B cell (primary cell): ENCODE measurements around the gene ZDHHC14. TPM values are rescaled to one million over a fixed set of nuclear protein-coding genes. Genes with fewer than 3 reads are reported as not detected.

Experiments used
- ATAC-seq: fragments of 200-7000 bp; cut with Tn5 transposase; one replicate; pipeline ENCODE4 v1.10.0; 2021; ENCODE audit warnings: low read depth, mild to moderate bottlenecking, moderate number of reproducible peaks, moderate library complexity
- CTCF ChIA-PET: fragments of 350-600 bp; sonication (Branson Sonifier 250); formaldehyde crosslinking; loops from one replicate; lab custom pipeline; 2021; ENCODE audit warnings: antibody characterized with exemption, inconsistent platforms; lab: Charles Lee
- POLR2A ChIA-PET: fragments of 350-600 bp; sonication (Branson Sonifier 250); formaldehyde crosslinking; loops from one replicate; lab custom pipeline; 2021; ENCODE audit warnings: antibody characterized with exemption; lab: Charles Lee
- DNase-seq: peaks from one replicate; pipeline ENCODE4 v3.0.0; 2013
- H2AFZ ChIP-seq: 2 replicates; pipeline ENCODE4 v1.6.1; 2012; ENCODE audit warnings: mild to moderate bottlenecking, low read depth, low read length; ENCODE audit not compliant: insufficient read depth, poor library complexity, severe bottlenecking
- H3K27ac ChIP-seq, 2 donors: 1 replicate in 1 of 2; 2 replicates in 1 of 2; pipeline ENCODE4 v1.5.1; 2012 to 2013; ENCODE audit warnings: low read length in 2 of 2, mild to moderate bottlenecking in 2 of 2, moderate library complexity in 1 of 2
- H3K27me3 ChIP-seq, 4 experiments: fragments of 200-600 bp in 1 of 4; sonication (generic) in 1 of 4; replicated peaks in 1 of 4; 1 replicate in 2 of 4; 2 replicates in 2 of 4; pipeline versions ENCODE4 v1.6.1 to v1.7.0; 2013 to 2016; ENCODE audit warnings: low read length in 3 of 4, mild to moderate bottlenecking in 2 of 4, mixed read lengths in 1 of 4, moderate library complexity in 1 of 4; ENCODE audit not compliant: insufficient read depth in 4 of 4, control insufficient read depth in 3 of 4; ENCODE audit errors: control extremely low read depth in 1 of 4
- H3K36me3 ChIP-seq, 2 experiments: replicated peaks in 1 of 2; 1 replicate in 1 of 2; 2 replicates in 1 of 2; pipeline versions ENCODE4 v1.6.1 to v1.7.1; 2013; ENCODE audit warnings: low read length in 1 of 2; ENCODE audit not compliant: insufficient read depth in 2 of 2, control insufficient read depth in 1 of 2; ENCODE audit errors: control extremely low read depth in 1 of 2, extremely low read depth in 1 of 2
- H3K4me1 ChIP-seq, 2 donors: fragments of 200-600 bp in 1 of 2; sonication (generic) in 1 of 2; 1 replicate in 1 of 2; 2 replicates in 1 of 2; pipeline versions ENCODE4 v1.5.1 to v1.6.1; 2013 to 2017; ENCODE audit warnings: low read length in 2 of 2; ENCODE audit not compliant: control insufficient read depth in 2 of 2, insufficient read depth in 2 of 2
- H3K4me2 ChIP-seq: replicated peaks from 2 replicates; pipeline ENCODE3; 2012; ENCODE audit warnings: mild to moderate bottlenecking, low read depth, low read length; ENCODE audit not compliant: poor library complexity, severe bottlenecking
- H3K4me3 ChIP-seq, 5 experiments: fragments of 200-600 bp in 1 of 5; sonication (generic) in 1 of 5; 1 replicate in 3 of 5; 2 replicates in 2 of 5; pipeline versions ENCODE4 v1.5.1 to v1.7.0; 2011 to 2016; ENCODE audit warnings: low read length in 4 of 5, mild to moderate bottlenecking in 4 of 5, low read depth in 2 of 5, control low read depth in 1 of 5, moderate library complexity in 1 of 5; ENCODE audit not compliant: insufficient read depth in 1 of 5; ENCODE audit errors: control extremely low read depth in 1 of 5, extremely low read depth in 1 of 5
- H3K79me2 ChIP-seq: fragments of 200-600 bp; sonication (generic); one replicate; pipeline ENCODE4 v1.6.0; 2016; ENCODE audit warnings: low read length; ENCODE audit not compliant: control insufficient read depth, insufficient read depth
- H3K9ac ChIP-seq: fragments of 200-600 bp; sonication (generic); 2 replicates; pipeline ENCODE4 v1.6.1; 2017; ENCODE audit warnings: mild to moderate bottlenecking, low read length, moderate library complexity
- H3K9me3 ChIP-seq, 3 donors: one replicate each; pipeline versions ENCODE4 v1.6.1 to v1.7.1; 2013; ENCODE audit warnings: low read length in 2 of 3; ENCODE audit not compliant: control insufficient read depth in 2 of 3, insufficient read depth in 1 of 3; ENCODE audit errors: control extremely low read depth in 1 of 3
- H4K20me1 ChIP-seq: 2 replicates; pipeline ENCODE4 v1.6.0; 2012; ENCODE audit warnings: mild to moderate bottlenecking, low read length; ENCODE audit not compliant: insufficient read depth, control insufficient read depth, poor library complexity, severe bottlenecking
- H3K27ac Mint-ChIP-seq: one replicate; pipeline ENCODE4 v1.8.0; 2021; ENCODE audit warnings: mixed read lengths
- H3K27me3 Mint-ChIP-seq: one replicate; pipeline ENCODE4 v1.8.0; 2021; ENCODE audit warnings: mixed read lengths
- H3K4me1 Mint-ChIP-seq: one replicate; pipeline ENCODE4 v1.8.0; 2021; ENCODE audit warnings: mixed read lengths
- H3K4me3 Mint-ChIP-seq: one replicate; pipeline ENCODE4 v1.8.0; 2021; ENCODE audit warnings: mixed read lengths
- H3K9me3 Mint-ChIP-seq: one replicate; pipeline ENCODE4 v1.8.0; 2022; ENCODE audit warnings: mixed read lengths; ENCODE audit not compliant: insufficient read depth
- EZH2 ChIP-seq: IDR thresholded peaks from 2 replicates; pipeline ENCODE4 v1.6.1; 2012; ENCODE audit warnings: borderline replicate concordance, low read depth, mild to moderate bottlenecking, moderate library complexity, low read length; ENCODE audit not compliant: insufficient read depth, poor library complexity, severe bottlenecking
- WGBS: methylation state at CpG from one replicate; pipeline ENCODE4 v1.1.5; 2013; ENCODE audit warnings: missing lambda C conversion rate; ENCODE audit not compliant: insufficient coverage; 5-methylcytosine and 5-hydroxymethylcytosine counted together
- intact Hi-C: fragments of 100-400 bp; cut with micrococcal nuclease; formaldehyde crosslinking; loops from one replicate; pipeline ENCODE4 v1.10.0; 2022
- polyA plus RNA-seq: library from polyadenylated mRNA; depleted of rRNA; stranded (reverse); fragments of >200 nt; gene quantifications from 2 replicates; pipeline ENCODE4 v1.2.3, GENCODE V29; 2012
- total RNA-seq, 2 donors: library from RNA; stranded (reverse); fragments of 120-200 nt in 1 of 2; gene quantifications; 1 replicate in 1 of 2; 2 replicates in 1 of 2; pipeline versions ENCODE4 v1.2.3 to v1.2.4, GENCODE V29; 2013 to 2022
- TF ChIP-seq, protein P1 (sequence below): fragments of 200-600 bp; IDR thresholded peaks from one replicate; pipeline ENCODE4 v1.8.0; 2022; ENCODE audit warnings: antibody characterized with exemption, mild to moderate bottlenecking

Gene ZDHHC14
- total and polyA plus RNA-seq, 2 donors (not counting 1 experiment from before 2014, with no cell fraction given), result 8.8 to 50.4 TPM

DNA sequence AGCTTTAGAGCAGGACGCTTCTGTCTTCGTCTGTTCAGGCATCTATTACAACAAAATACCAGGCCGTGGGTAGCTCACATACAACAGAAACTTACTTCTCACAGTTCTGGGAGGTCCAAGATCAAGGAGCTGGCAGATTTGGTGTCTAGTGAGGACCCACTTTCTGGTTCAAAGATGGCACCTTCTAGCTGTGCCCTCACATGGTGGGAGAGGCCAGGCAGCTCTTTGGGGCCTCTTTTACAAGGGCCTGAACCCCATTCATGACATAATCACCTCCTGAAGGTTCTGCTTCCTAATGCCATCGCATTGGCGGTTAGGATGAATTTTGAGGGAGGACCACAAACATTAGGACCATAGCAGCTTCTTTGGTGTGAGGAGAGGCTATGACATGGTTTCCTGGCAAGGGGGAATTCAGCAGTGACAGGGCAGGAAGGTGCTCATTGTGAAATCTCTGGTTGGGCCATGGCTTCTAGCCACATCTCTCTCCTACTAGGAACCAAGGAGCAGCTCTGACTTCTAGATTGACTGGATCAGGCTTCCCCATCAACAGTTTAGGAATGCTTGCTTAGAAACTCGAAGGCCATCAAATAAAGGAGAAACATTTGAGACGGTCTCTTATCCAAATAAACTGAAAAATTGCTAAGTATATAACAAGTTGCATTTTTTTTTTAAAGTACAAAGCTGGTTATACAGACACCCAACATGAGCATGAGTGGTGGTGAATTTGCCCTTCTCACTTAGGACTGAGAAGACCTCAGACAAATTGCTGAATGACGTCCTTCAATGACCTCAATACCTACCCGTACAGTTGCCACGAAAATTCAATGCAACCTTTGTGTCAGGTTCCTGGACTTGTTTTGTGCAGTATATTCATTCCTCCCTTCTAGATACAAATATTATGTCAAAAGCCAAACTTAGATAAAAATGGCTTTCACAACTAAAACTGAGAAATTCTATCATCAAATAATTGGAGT, 140.7 kb downstream of the ZDHHC14 start:
- H3K27me3 ChIP-seq, result no peaks in the 10 kb centered on the region
- no peaks in the 10 kb centered on the region for H3K9me3 Mint-ChIP-seq
- no peak overlapping the region for H3K9ac ChIP-seq
- peaks cover 0 to 11% (median 0%) of the 10 kb centered on the region in 3 donors for H3K9me3 ChIP-seq
- ATAC-seq (no peak), DNase-seq (no peak)
- H4K20me1 ChIP-seq, result no peaks in the 10 kb centered on the region
- intact Hi-C loops, result loop anchor here (10.0 kb wide), 1 partner anchor 57 kb away; no protein-coding TSS in a partner anchor
- H3K4me2 ChIP-seq, result no peak overlapping the region
- no peak overlapping the region for H3K4me3 Mint-ChIP-seq
- no peak overlapping the region for H3K4me3 ChIP-seq
- peak overlapping the region; percentile 53 for H3K27ac Mint-ChIP-seq
- peaks cover 7% of the 10 kb centered on the region for H3K79me2 ChIP-seq
- H3K4me1 Mint-ChIP-seq, result peaks cover 27% of the 10 kb centered on the region
- ChIA-PET CTCF (interaction anchor here (1.1 kb wide), 1 partner anchor 62 kb away, joined by 4 read pairs; no protein-coding TSS in a partner anchor), POLR2A (no interaction called here)
- WGBS, result 90% methylated on average over 6 of the region's 10 CpGs
- H3K27ac ChIP-seq, result no peak overlapping the region
- TF ChIP-seq, protein P1, sequence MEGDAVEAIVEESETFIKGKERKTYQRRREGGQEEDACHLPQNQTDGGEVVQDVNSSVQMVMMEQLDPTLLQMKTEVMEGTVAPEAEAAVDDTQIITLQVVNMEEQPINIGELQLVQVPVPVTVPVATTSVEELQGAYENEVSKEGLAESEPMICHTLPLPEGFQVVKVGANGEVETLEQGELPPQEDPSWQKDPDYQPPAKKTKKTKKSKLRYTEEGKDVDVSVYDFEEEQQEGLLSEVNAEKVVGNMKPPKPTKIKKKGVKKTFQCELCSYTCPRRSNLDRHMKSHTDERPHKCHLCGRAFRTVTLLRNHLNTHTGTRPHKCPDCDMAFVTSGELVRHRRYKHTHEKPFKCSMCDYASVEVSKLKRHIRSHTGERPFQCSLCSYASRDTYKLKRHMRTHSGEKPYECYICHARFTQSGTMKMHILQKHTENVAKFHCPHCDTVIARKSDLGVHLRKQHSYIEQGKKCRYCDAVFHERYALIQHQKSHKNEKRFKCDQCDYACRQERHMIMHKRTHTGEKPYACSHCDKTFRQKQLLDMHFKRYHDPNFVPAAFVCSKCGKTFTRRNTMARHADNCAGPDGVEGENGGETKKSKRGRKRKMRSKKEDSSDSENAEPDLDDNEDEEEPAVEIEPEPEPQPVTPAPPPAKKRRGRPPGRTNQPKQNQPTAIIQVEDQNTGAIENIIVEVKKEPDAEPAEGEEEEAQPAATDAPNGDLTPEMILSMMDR, result no peak
- TF ChIP-seq EZH2, result no peak
- H3K27me3 Mint-ChIP-seq, result no peaks in the 10 kb centered on the region
- H3K4me1 ChIP-seq, result peaks cover 0 to 19% of the 10 kb centered on the region in 2 donors
- no peak overlapping the region for H2AFZ ChIP-seq
- no peaks in the 10 kb centered on the region for H3K36me3 ChIP-seq

- TF ChIP-seq, protein P1, result no peak
- TF ChIP-seq EZH2, result no peak
- Histone ChIP-seq H3K9ac (no peak overlapping the region), H2AFZ (no peak overlapping the region), H3K4me3 (no peak overlapping the region), H3K9me3 (peaks cover 0 to 16% (median 0%) of the 10 kb centered on the region in 3 donors), H3K27ac (no peak overlapping the region), H3K4me2 (no peak overlapping the region), H3K4me1 (peaks cover 6 to 27% of the 10 kb centered on the region in 2 donors), H3K27me3 (no peaks in the 10 kb centered on the region), H3K36me3 (peaks cover 0 to 1% of the 10 kb centered on the region in 2 experiments), H4K20me1 (no peaks in the 10 kb centered on the region), H3K79me2 (peaks cover 9% of the 10 kb centered on the region)
- ChIA-PET CTCF (interaction anchor here (1.1 kb wide), 1 partner anchor 63 kb away, joined by 4 read pairs; no protein-coding TSS in a partner anchor), POLR2A (no interaction called here)
- H3K4me3 Mint-ChIP-seq, result no peak overlapping the region
- WGBS, result no CpG with 5 or more reads among the region's 1 CpG
- no peak for ATAC-seq
- no peaks in the 10 kb centered on the region for H3K27me3 Mint-ChIP-seq
- H3K9me3 Mint-ChIP-seq, result no peaks in the 10 kb centered on the region
- intact Hi-C loops, result loop anchor here (10.0 kb wide), 1 partner anchor 58 kb away; no protein-coding TSS in a partner anchor
- H3K4me1 Mint-ChIP-seq, result peaks cover 35% of the 10 kb centered on the region
- H3K27ac Mint-ChIP-seq, result no peak overlapping the region
- DNase-seq, result no peak
Measured at GRCh38 chr6:157522472-157522871, 141.5 kb downstream of the ZDHHC14 start.
